HG03565 (cell line): ENCODE results near the gene PDX1.

Experiments used
- ATAC-seq: cut with Tn5 transposase; IDR thresholded peaks from one replicate; pipeline ENCODE4 v1.9.1; 2021; ENCODE audit warnings: mild to moderate bottlenecking, moderate library complexity; ENCODE audit not compliant: unreplicated experiment

Gene PDX1

DNA sequence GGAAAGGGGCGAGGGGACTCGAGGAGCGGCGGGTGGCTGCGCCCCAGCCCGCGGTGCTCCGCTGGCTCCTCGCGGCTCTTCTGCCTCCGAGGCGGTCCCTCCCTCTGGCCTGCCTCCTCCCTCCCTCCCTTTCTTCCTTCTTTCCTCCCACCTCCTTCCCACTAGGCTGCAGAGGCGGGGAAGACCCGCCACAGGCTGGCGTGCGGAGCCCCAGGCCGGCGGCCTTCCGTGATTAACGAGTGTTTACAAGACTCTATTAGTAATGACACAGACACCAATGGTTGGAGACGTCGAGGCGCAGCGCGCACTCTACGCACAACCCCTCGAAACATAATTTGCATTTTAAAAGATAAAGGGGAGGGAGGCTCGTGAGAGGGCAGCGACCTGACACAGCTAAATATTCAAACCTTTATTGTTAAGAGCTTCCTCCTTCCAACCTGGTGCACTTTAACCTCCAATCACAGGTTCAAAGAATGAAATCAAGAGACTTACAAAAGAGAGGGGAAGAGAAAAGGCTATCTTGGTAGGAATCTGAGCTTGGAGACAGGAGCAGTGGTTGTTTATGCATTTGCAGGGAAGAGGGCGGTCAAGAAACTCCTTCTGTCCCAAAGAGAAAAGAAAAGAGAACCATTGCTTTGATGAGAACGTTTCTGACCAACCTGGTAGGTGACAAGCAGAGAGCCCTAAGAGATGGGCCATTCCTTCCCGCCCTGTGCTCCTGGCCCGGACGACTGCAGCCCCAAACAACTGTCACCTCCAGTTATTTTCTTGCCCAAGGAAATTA is 49.5 kb downstream of the PDX1 start, which contains the start of gene CDX2:
CDX2 (minus strand) TSS at position 234 of the 784 bp plus-strand sequence. CDS start 309 bp downstream, outside the sequence.
- no peak for ATAC-seq

DNA sequence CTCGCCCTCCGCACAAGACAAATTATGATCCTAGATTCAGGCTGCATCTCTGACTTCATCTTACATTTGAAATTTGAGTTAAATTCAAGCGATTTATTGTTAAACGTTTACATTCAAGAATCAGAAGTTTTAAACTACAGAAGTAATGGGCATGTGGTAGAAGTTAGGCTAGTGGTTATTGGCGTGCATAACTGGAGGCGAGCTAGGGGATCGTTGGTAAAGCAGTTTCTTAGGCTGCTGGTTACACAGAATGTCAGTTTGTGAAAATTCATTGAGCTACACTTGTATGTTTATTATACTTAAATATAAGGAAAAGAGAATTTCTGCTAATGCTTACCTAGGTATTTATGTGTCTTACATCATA is 50.0 kb downstream of the PDX1 start:
- no peak for ATAC-seq

DNA sequence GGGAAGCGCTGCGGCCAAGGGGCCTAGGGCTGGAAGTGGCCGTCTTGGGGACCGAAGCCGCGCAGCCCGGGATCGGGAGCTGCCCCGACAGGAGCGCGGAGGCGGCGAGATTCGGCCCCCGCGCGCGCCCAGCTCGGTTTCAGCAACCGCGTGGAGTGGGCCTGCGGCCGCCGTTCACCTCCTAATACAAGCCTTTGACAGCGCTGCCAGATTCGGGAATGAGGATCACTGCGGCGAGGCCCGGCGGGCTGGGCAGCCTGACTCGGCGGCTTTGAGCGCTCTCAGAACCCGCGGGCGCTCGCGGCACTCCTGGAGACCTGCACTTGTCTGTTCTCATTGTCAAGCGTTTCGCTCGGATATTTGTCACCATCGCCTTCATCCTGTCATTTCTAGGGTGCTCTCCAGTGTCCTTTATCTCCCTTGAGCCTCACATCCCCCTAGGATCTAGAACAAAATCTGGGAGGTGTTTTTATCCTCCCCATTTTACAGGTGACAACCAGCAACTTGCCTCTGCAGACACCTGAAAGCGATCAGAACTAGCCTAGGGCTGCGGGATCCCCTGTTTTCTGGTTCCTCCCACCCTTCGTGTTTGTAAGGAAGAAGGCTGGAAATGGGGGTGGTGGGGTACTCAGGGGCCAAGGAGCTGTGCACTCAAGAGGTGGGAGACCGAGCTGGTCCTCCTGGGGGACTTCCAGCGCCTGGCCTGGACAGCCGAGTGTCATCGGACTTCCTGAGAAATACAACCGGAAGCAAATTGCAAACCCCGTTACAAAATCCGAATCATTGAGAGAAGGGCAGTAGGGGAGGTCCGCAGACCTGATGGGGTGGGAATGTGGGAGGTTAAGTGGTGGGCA is 50.8 kb downstream of the PDX1 start:
- no peak for ATAC-seq

DNA sequence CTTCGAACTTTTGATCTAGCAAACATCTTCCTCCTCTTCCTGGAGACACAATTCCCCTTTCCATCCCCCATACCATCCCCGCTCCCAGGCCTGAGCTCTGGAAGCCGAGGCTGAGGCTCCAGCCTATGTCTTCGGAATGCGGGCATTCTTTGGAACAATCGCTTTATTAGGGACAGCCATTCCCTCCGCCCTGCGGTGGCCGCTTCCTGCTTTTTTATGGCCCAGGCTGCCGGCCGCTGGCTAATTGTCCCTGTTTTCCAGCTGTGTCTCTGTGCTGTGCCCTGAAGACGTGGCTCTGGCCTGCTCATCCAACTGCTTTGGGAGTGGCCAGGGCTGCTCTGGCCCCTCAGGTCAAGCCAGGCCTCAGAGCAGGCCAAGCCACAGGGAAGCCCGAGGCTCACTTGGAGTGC is 51.4 kb downstream of the PDX1 start:
- no peak for ATAC-seq

DNA sequence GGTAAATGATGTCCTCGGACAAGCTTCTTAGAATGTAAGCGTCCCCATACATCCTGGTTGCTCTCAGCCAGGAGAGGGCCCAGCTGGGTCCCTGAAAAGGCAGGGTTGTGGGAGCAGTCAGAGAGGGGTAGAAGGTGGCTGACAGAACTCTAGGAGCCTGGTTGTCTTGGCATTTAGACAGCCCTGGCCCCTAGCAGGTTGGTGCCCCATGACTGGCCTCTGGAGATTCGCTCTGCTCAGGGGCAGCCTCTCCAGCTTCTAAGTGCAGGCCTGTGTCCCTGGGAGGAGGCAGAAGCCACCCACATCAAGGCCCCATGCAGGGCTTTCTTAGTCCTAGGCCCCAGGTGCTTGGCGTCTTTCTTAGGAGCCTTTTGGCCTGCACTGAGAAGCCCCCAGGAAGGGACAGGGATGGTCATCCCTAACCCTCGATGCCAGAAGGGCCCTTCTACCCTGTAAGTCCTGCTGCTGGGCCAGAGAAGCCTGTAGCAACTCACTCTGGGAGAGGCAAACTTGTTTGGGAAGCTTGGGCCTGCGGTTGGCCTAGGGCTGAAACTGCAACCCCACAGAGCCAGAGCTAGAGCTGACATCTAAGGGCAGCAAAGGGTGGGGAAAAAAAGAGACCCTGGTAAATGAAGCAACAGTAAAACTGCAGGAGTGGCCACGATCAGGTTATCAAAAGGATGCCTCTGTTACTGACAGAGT is 52.1 kb downstream of the PDX1 start:
- ATAC-seq = no peak

DNA sequence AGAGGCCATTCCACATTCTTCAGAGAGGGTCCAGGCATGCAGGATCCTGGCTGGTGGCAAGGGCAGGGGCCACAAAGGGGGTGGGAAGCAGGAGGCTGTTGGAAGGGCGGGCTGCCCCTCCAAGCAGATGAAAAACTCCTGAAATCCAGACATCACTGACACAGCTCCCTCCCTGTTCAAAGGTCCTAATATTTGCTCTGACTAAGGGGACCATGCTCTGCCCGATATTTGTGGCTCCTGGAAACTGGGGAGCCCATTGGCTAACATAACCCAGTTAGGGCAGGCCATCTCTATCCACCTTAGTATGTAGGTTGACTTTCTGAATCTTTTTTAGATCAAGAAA is 52.6 kb downstream of the PDX1 start:
- no peak for ATAC-seq

DNA sequence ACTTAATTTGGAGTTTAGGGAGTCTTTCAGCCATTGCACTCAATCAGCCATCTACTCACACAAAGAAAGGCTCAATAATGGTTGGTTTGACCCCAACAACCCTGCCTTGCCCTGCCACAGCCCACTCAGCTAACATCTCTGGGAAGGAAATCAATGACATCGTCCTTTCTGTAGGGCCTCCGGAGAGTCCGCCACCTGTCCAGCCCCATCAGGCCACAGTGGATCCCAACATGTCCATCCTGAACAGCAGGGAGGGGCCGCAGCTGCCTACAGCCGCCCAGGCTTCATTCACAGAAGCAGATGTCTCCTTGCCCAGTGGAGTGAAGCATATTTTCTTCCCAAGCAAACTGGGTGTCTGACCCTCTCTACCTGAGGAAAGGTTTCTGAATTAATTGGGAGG is 53.5 kb downstream of the PDX1 start:
- ATAC-seq = no peak

DNA sequence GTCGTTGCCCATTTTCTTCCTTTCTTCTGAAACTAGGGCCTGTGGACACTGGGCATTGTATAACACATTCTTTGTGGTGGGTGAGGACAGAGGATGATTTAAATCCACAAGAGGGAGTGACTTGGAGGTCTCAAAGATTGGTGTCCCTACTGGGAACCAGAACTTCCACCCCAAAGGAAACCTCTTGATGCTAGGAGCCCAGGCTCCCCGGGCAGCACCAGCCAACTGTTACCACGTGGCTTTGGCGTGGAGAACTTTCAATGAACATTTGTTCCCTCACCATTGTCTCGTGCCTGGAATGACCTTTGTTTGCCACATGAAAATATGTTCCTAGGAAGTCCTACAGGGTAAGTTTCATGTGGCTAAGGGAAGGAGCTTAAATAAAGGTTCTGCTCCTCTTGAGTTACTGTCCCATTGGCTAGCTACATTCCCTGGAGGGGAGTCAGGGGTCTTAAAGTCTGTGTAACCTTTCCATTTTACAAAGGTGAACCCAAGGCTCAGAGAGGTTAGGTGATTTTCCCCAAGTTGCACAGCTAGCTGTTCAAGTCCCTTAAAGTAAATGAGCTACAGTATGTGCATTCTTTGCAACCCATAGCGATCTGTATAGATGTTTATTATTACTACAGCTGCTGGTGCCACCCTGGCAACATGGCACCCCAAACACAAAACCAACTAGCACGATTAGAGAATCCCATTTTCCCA is 54.3 kb downstream of the PDX1 start:
- no peak for ATAC-seq
